22Rv1 (cell line): ENCODE results near the gene HECW1.

Source experiments
- H3K27ac ChIP-seq: fragments of 450-650 bp; 2 replicates; pipeline ENCODE4 v1.5.1; 2017
- ZFX ChIP-seq: fragments of 450-650 bp; IDR thresholded peaks from 2 replicates; pipeline ENCODE4 v1.6.1; 2017; ENCODE audit warnings: antibody characterized with exemption, borderline replicate concordance
- TF ChIP-seq, protein P1 (sequence below): fragments of 450-650 bp; IDR thresholded peaks from 2 replicates; pipeline ENCODE4 v1.5.1; 2017; ENCODE audit warnings: mild to moderate bottlenecking

Gene HECW1

DNA sequence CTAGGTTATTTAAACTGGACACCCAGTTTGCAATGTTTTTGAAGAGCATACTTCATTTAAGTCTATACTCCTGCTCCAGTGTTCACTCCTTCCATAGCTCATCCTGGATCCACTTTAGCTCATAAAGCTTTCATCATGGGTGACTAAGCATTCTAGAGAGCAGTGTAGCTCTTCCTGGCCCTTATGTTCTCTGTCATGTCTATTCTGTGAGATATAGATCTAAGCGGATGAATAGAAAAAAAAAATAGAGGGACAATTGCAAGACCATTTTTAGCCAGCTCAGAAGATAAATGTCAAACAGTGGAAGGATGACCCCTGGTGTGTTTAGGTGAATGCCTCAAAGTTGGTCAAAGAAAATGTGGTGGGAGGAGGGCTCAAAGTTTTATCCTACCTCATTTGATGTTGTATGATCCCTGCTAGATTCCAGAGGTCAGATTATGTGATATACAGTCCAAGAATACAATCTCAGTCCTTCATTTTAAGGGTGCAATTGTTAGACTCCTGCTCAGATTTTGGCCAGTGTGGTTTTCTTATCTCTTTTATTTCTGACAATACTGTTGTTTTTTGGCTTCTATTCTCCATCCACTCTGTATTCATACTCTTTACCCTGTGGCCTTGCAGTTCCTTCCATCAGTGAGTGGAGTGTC lies 7.5 kb upstream of the HECW1 start:
- H3K27ac ChIP-seq = no peak overlapping the region
- no peak for TF ChIP-seq ZFX
- TF ChIP-seq, protein P1, sequence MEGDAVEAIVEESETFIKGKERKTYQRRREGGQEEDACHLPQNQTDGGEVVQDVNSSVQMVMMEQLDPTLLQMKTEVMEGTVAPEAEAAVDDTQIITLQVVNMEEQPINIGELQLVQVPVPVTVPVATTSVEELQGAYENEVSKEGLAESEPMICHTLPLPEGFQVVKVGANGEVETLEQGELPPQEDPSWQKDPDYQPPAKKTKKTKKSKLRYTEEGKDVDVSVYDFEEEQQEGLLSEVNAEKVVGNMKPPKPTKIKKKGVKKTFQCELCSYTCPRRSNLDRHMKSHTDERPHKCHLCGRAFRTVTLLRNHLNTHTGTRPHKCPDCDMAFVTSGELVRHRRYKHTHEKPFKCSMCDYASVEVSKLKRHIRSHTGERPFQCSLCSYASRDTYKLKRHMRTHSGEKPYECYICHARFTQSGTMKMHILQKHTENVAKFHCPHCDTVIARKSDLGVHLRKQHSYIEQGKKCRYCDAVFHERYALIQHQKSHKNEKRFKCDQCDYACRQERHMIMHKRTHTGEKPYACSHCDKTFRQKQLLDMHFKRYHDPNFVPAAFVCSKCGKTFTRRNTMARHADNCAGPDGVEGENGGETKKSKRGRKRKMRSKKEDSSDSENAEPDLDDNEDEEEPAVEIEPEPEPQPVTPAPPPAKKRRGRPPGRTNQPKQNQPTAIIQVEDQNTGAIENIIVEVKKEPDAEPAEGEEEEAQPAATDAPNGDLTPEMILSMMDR = no peak

DNA sequence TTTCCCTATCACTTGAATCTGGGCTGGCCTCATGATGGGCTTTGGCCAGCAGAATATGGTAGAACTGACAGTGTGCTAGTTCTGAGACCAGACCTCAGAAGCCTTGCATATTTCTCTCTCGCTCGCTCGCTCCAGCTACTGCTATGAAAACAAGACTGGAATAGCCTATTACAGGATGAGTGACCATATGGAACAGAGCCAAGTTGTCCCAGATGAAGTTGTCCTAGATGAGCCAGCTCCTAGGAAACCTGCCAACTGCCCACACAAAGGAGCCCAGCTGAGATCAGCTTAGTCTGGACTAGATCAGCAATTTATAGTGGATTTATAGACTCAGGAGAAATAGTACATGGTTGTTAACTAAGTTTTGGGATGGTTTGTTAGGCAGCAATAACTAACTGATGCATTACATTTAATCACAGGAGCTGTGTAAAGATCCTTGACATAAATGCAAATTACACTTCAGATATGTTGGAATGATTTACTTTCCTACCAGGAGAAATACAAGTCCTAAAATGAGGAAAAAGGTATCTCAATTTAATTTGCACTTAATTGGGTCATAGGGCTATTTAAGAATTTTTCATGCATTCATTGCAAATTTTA lies 6.8 kb upstream of the HECW1 start:
- H3K27ac ChIP-seq = no peak overlapping the region
- TF ChIP-seq ZFX = no peak
- TF ChIP-seq, protein P1 = no peak

DNA sequence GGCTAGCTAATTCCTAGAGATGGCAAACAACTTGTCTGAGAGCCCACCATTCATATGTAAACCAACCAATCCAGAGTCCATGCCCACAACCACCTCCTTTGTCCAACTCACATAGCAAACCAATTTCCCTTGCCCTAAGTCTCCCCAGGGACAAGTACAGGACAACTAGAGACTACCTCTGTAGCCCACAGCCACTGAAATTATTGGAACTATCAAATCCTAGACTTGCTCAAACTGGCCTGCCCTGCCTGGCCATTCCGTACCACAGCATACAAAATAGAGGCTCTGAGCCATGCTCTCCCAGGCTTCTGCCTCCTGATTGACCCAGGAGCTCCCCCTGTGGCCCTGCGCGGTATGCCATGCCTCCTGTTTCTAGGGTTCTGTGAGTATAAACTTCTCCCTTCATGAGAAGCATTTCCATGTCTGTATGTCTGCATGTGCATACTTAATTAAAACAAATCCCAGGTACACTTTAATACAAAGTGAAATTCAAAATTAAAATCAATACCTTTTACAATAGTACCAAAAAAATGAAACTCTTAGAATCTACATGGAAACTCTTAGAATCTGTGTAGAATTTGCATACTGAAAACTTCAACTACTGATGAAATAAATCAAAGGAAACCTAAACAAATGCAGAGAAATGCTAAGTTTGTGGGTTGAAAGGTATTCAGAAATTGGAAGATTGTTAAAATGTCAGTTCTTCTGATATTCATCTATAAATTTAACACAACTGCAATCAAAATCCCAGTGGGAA lies 4.0 kb upstream of the HECW1 start:
- TF ChIP-seq ZFX = no peak
- TF ChIP-seq, protein P1 = peak; percentile 99
- no peak overlapping the region for H3K27ac ChIP-seq

DNA sequence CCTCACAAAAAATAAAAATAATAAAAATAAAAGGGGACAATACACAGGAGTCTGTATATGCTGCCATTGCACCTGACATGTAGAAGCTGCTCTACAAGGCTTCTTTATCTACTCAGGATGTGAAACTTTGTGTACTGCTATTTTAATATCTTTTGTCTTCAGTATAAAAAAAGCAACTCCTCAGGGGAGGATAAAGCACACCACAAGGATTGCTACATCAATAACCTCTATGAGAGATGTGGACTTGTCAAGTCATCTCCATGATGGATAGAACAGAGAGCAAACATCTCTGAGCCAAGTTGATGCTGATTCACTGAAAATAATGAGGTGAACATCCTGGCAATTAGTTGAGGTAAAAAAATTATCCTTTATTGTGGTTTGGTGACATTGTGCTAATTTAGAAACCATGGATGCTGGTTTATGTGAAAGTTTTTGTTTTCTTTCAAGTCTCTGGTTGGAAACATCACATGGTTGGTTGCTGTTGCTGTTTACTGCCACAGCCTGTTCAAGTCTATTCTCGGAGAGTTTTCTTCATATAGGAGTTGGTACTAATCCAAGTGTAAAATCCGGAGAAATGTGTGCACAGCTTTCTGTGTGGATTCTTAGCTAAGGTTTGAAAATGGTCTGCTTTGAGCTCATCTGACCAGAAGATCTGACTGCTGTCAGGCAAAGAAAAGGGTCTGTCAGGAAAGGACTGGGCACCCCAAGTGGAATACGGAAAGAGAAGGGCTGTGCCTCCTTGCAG lies 1.5 kb upstream of the HECW1 start:
- TF ChIP-seq, protein P1 = no peak
- TF ChIP-seq ZFX = no peak
- H3K27ac ChIP-seq = no peak overlapping the region

DNA sequence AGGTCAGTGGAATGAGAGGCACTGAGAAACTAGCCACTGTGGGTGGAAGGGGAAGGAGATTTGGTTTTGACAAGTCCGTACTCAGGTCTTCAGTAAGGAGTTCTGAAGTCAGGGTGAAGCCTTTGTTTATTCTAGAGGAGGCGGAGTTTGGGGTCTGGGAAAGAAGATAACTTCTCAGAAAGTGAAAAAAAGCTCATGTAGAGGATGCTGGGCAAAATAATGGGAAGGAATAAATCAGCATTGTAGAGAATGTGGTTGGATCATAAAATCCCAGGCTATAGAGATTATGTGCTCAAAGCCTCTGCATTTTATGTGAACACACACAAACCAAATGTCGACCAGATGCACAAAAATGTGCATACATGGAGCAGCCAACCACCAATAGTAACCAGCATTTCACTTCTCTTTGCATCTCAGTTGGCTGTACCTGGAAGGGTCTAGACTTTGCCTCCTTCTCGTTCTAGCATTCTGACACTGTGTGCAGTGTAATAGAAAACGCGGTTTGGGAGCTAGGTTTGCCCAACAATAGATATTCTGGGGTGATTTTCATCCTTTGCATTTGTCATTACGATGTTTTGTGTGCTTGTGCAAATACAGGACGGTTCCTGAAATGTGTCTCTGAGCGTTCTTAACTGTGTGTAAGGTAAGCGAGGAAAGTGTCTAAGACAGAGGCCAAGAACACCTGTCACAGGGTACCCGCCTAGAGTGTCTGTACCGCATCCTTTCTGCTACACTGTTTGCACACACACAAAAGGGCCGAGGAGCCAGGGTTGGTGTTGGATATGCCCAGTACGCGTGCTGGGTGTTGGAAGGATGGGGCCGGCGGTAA lies 603 bp upstream of the HECW1 start:
- H3K27ac ChIP-seq = no peak overlapping the region
- TF ChIP-seq, protein P1 = no peak
- TF ChIP-seq ZFX = no peak

DNA sequence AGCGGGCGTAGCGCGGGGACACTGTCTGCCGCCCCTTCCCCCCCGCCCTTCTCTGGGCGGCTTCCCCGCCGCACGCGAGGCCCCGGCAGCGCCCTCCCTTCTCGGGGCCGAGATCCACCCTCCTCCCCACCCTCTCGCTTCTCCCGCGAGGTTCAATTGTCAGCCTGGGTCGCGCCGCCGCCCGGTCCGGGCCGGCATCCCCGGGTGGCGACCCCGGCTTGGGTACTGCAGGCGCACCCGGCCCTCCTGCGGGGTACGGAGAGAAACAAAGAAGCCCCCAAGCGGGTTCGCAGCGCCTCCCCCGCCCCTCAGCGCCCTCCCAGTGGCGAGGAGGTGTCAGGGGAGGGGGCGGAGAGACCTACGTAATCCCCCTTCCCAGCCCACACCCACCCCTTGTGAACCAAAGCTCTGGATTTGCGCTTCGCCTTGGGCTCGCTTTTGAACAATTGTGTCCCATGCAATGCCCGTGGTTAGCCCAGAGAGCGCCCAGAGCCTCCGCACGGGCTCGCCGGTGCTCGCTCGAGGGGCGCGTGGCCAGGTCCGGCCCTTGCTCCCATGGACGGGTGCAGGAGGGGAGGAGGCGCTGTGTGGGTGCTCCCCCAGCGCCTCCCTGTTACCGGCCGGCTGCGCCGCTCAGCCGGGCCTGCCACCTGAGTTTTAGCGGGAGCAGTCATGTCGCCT lies 634 bp downstream of the HECW1 start:
- H3K27ac ChIP-seq = no peak overlapping the region
- TF ChIP-seq, protein P1 = no peak
- TF ChIP-seq ZFX = no peak
